ENCODE data around the gene TOM1L2. TPM values are rescaled to one million over a fixed set of nuclear protein-coding genes. Genes with fewer than 3 reads are reported as not detected.

Gene TOM1L2
- total RNA-seq, 6 experiments from 2014 or later: 92.1 to 144 (median 101) TPM

DNA sequence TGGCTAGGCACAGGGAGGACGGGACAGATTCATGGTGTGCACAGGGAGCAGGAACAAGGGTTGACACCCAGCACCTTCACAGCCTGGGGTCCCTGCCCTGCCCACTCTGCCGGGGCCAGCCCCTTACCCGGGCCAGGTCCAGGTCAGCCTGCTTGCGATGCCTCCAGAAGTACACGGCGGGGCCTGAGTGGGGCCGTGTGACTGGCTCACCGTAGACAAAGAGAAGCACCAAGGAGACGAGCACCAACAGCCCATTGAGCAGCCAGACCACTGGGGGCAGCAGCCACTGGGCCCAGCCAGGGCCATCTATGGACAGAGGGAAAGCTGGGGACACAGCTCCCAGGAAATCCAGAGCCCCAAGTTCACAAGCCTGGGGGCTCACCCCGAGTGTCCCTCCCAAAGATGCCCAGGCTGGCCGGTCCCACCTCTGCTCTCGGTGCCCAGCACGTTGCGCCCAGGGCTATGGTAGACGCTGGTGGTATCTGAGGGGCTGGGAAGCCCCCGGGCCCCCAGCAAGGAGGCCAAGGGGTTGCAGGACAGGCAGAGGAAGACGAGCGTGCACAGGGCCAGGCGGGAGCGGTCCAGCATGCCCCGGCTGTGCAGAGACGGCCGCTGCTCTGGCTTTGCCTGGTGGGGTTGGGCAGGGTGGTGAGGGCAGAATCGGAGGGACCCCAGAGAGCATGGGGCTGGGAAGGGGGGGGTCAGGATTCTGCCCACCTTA, 155.2 kb downstream of the TOM1L2 start:
- peaks cover 29% of the 10 kb centered on the region for H3K4me1 Mint-ChIP-seq (ENCODE audit: low read depth)
- H3K27ac Mint-ChIP-seq: no peak overlapping the region; the same call in 1 of the 2 replicates
- TF ChIP-seq, protein P1, sequence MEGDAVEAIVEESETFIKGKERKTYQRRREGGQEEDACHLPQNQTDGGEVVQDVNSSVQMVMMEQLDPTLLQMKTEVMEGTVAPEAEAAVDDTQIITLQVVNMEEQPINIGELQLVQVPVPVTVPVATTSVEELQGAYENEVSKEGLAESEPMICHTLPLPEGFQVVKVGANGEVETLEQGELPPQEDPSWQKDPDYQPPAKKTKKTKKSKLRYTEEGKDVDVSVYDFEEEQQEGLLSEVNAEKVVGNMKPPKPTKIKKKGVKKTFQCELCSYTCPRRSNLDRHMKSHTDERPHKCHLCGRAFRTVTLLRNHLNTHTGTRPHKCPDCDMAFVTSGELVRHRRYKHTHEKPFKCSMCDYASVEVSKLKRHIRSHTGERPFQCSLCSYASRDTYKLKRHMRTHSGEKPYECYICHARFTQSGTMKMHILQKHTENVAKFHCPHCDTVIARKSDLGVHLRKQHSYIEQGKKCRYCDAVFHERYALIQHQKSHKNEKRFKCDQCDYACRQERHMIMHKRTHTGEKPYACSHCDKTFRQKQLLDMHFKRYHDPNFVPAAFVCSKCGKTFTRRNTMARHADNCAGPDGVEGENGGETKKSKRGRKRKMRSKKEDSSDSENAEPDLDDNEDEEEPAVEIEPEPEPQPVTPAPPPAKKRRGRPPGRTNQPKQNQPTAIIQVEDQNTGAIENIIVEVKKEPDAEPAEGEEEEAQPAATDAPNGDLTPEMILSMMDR (IDR thresholded peaks at IDR 0.05): peak; percentile 36; the same call in 1 of the 2 replicates
- no peaks in the 10 kb centered on the region; the same call in 1 of the 2 replicates for H3K9me3 Mint-ChIP-seq
- DNase-seq: no peak
- peaks cover 12% of the 10 kb centered on the region for H3K36me3 Mint-ChIP-seq (ENCODE audit: low read depth)
- peaks cover 50% of the 10 kb centered on the region for H3K27me3 Mint-ChIP-seq (ENCODE audit: insufficient read depth)
- H3K4me3 Mint-ChIP-seq: no peak overlapping the region

DNA sequence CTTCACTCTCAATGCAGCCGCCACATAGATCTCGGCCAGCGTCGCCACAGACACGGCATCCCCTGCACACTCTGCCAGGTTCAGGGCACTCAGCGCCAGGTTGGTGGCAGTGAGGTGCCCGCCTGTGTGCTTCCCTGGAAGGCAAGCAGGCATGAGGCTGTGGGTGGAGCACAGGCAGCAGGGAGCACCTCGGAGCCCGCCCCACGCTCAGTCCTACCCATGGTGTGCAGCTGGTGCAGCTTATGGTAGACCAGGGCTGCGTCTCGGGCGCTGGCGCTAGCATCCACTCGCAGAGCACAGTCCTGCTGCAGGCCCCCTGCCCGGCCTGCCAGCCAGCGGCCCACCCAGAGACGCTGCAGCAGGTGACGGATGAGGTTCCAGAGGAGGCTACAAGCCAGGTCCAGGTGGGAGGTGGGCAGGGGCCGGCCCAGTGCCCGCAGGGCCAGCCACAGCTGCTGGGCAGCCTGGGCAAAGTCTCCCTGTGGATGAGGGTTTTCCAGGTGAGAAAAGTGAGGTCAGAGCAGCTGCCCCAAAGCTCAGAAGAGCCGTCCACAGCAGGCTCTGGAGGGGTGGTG, 155.9 kb downstream of the TOM1L2 start:
- Mint-ChIP-seq H3K36me3 (ENCODE audit: low read depth) (peaks cover 12% of the 10 kb centered on the region), H3K9me3 (no peaks in the 10 kb centered on the region; the same call in 1 of the 2 replicates), H3K27ac (no peak overlapping the region; the same call in 1 of the 2 replicates), H3K27me3 (ENCODE audit: insufficient read depth) (peaks cover 50% of the 10 kb centered on the region), H3K4me1 (ENCODE audit: low read depth) (peaks cover 25% of the 10 kb centered on the region), H3K4me3 (no peak overlapping the region)
- DNase-seq: no peak
- TF ChIP-seq, protein P1 (IDR thresholded peaks at IDR 0.05): no peak

- Mint-ChIP-seq H3K27me3 (ENCODE audit: insufficient read depth) (peaks cover 50% of the 10 kb centered on the region), H3K4me1 (ENCODE audit: low read depth) (peaks cover 25% of the 10 kb centered on the region), H3K36me3 (ENCODE audit: low read depth) (peaks cover 12% of the 10 kb centered on the region), H3K27ac (peak overlapping the region; percentile 39; the same call in 1 of the 2 replicates), H3K4me3 (no peak overlapping the region; the same call in 1 of the 2 replicates), H3K9me3 (no peaks in the 10 kb centered on the region; the same call in 1 of the 2 replicates)
- DNase-seq: no peak
- TF ChIP-seq, protein P1 (IDR thresholded peaks at IDR 0.05): no peak
Measured at GRCh38 chr17:17815436-17816200, 156.6 kb downstream of the TOM1L2 start.

GRCh38 chr17:17815062-17815406, 157.2 kb downstream of the TOM1L2 start:
- Mint-ChIP-seq H3K4me1 (ENCODE audit: low read depth) (peaks cover 21% of the 10 kb centered on the region), H3K9me3 (no peaks in the 10 kb centered on the region; the same call in 1 of the 2 replicates), H3K27me3 (ENCODE audit: insufficient read depth) (peaks cover 51% of the 10 kb centered on the region), H3K36me3 (ENCODE audit: low read depth) (peaks cover 12% of the 10 kb centered on the region), H3K27ac (peak overlapping the region; percentile 33; the same call in 1 of the 2 replicates), H3K4me3 (no peak overlapping the region)
- DNase-seq: no peak
- TF ChIP-seq, protein P1 (IDR thresholded peaks at IDR 0.05): no peak

GRCh38 chr17:17814162-17815061, 157.8 kb downstream of the TOM1L2 start:
- Mint-ChIP-seq H3K4me1 (ENCODE audit: low read depth) (peaks cover 14% of the 10 kb centered on the region), H3K27ac (peak overlapping the region; percentile 33; the same call in 1 of the 2 replicates), H3K27me3 (ENCODE audit: insufficient read depth) (peaks cover 45% of the 10 kb centered on the region), H3K36me3 (ENCODE audit: low read depth) (peaks cover 8% of the 10 kb centered on the region; the same call in 1 of the 2 replicates), H3K4me3 (no peak overlapping the region), H3K9me3 (no peaks in the 10 kb centered on the region; the same call in 1 of the 2 replicates)
- TF ChIP-seq, protein P1 (IDR thresholded peaks at IDR 0.05): no peak
- DNase-seq: no peak
